ENCODE results near the gene HOXA11. TPM values are rescaled to one million over a fixed set of nuclear protein-coding genes. Genes with fewer than 3 reads are reported as not detected.

Gene HOXA11
- total RNA-seq, 4 donors from 2014 or later: 5.1 to 7.9 (median 6.4) TPM

DNA sequence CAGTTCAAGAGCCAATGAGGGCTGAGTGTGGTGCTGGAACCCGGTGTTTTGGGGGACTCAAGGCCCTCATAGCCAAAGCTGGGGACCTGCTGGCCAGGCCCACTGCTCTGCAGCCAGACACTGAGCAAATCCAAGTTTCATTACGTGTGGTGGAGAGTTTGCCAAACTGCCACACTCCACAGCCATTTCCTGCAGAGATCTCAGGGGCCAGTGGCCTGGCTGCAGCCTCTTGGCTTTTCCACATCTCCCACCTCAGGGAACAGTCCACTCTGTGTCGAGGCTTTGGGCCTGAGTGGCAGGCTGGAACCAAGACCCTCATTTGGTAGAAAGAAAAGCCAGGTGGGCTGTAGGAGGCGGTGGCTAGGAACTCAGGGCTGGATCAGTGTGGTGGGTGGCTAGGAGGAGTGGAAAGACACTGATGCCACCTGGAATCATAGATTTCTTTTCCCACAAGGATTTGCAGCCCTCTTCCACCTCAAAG lies 3.2 kb downstream of the HOXA11 start:
- peaks cover 35 to 51% of the 10 kb centered on the region in 2 donors for H3K4me1 ChIP-seq
- peak; percentile 2 to 12 for DNase-seq
- no peaks in the 10 kb centered on the region for H3K36me3 ChIP-seq
- H3K27ac ChIP-seq: peak overlapping the region; percentile 90 to 99 (median 95)
- TF ChIP-seq, protein P1, sequence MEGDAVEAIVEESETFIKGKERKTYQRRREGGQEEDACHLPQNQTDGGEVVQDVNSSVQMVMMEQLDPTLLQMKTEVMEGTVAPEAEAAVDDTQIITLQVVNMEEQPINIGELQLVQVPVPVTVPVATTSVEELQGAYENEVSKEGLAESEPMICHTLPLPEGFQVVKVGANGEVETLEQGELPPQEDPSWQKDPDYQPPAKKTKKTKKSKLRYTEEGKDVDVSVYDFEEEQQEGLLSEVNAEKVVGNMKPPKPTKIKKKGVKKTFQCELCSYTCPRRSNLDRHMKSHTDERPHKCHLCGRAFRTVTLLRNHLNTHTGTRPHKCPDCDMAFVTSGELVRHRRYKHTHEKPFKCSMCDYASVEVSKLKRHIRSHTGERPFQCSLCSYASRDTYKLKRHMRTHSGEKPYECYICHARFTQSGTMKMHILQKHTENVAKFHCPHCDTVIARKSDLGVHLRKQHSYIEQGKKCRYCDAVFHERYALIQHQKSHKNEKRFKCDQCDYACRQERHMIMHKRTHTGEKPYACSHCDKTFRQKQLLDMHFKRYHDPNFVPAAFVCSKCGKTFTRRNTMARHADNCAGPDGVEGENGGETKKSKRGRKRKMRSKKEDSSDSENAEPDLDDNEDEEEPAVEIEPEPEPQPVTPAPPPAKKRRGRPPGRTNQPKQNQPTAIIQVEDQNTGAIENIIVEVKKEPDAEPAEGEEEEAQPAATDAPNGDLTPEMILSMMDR (IDR thresholded peaks at IDR 0.05 in 4 of 5, conservative IDR thresholded peaks at IDR 0.05 in 1 of 5): no peak
- TF ChIP-seq POLR2A (IDR thresholded peaks at IDR 0.05): no peak
- no peaks in the 10 kb centered on the region for H3K9me3 ChIP-seq
- no peak overlapping the region for H3K4me3 ChIP-seq
- peaks cover 0 to 8% (median 3%) of the 10 kb centered on the region in 3 donors for H3K27me3 ChIP-seq
- in situ Hi-C loops (cut with MboI; ENCODE audit: low sequenced_read_pairs in 4 of 4): loop anchor here in 3 of 4 donors (10.0 to 25.0 kb wide), 5 partner anchors 905 to 1420 kb away; partner anchors contain the start of gene CREB5 (in 1 of the 3)
- intact Hi-C loops (cut with DNase I; ENCODE audit: low total_unique reads): loop anchor here (10.0 kb wide), 1 partner anchor 1443 kb away; no protein-coding TSS in a partner anchor
- ATAC-seq: no peak

DNA sequence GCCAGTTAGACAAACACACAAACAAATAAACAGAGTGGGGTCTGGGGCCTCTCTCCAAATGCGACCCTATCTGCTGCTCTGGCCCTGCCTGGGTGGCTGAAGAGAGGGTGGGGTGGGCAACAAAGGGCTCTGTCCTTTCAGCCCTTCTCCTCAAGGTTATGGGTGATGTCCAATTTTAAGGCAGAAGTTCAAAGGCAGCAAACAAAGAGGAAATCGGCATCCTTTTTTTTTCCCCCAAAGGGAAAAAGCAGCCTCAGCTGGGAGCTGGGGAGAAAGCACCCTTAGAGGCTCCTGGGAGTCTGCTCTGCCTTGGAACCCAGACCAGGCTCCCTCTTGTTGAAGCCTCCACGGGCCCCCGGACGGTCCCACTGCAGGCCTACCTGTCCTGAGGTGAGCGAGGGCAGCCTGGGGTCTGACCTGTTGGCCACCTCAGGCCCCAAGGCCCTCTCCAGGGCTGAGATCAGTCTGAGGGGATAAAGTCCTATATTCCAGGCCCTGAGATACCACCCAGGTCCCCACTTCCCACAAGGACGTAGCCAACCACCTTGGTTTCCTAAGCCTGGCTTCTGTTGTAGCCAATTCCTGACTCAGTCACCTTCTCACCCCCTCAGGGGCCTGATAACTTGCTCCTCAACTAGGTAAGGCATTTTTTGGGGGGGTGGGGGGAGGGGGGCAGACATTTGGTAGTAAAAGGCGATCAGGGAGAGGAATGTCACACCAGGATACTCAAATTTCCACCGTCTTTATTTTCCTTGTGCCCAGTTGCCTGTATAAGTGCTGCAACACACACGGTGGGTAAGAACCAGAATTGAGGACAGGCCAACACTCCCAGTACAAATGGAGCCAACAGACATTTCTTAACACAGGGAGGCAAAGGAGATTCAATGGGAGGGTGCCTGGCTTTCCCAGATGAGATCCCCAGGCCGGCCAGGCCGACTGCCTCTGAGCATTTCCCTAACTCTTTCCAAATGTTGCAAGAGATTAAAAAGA lies 4.3 kb downstream of the HOXA11 start:
- Histone ChIP-seq H3K27ac (peak overlapping the region; percentile 90 to 99 (median 95)), H3K4me3 (peak overlapping the region in 2 of 4 donors; percentile 53 to 56), H3K9me3 (no peaks in the 10 kb centered on the region), H3K36me3 (no peaks in the 10 kb centered on the region), H3K4me1 (peaks cover 41 to 54% of the 10 kb centered on the region in 2 donors), H3K27me3 (peaks cover 0 to 8% (median 3%) of the 10 kb centered on the region in 3 donors)
- no peak for TF ChIP-seq POLR2A (IDR thresholded peaks at IDR 0.05)
- TF ChIP-seq, protein P1 (IDR thresholded peaks at IDR 0.05 in 4 of 5, conservative IDR thresholded peaks at IDR 0.05 in 1 of 5): no peak
- in situ Hi-C loops (cut with MboI; ENCODE audit: low sequenced_read_pairs in 4 of 4): loop anchor here in 3 of 4 donors (10.0 to 25.0 kb wide), 5 partner anchors 907 to 1418 kb away; partner anchors contain the start of gene CREB5 (in 1 of the 3)
- ATAC-seq (no peak), DNase-seq (peak; percentile 1 to 27)
- intact Hi-C loops (cut with DNase I; ENCODE audit: low total_unique reads): loop anchor here (10.0 kb wide), 1 partner anchor 1444 kb away; no protein-coding TSS in a partner anchor

DNA sequence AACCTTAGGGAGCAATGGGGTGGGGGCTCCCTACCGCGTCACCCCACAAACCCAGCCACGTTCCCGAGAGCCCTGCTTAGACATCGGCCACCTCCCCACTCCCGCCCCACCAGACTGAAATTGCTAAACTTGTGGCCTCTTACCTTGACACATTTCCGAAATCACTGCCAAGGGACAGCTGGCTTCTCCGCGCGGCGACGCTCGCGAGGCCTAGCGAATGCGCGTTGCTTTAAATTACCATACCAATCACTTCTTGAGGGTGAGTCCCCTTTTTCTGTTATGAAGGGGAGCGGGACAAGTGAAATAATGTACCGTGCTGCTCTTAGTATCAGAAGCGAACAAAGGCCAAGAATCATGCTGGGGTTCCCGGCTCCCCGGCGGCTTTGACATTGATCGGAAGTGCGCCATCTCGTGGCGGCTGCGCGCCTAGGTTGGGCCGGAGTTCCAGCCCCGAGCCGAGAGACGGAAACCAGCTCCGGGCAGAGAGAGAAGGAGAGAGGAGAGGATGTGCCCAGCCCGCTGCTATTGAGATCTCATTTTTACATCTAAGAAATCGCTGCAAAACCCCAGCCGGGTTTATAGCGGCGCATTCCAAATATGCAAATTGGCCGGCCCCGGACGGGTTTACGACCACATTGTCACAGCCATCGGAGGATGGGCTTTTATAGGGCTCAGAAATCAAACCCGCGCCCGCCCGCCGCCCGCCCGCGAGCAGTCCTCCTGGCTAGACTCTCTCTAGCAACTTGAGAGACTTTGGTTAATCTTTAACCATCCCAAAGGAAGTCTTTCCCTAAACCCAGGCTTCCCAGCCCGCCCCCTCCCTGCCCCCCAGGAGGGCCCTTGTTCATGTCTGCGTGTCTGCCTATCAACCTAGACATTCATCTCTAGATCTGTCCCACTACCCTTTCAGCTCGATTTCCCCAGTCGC lies 5.3 kb downstream of the HOXA11 start:
- in situ Hi-C loops (cut with MboI; ENCODE audit: low sequenced_read_pairs in 4 of 4): loop anchor here in 3 of 4 donors (10.0 to 25.0 kb wide), 5 partner anchors 908 to 1417 kb away; partner anchors contain the start of gene CREB5 (in 1 of the 3)
- ATAC-seq (peak; percentile 40 to 53), DNase-seq (peak; percentile 65 to 79)
- peak overlapping the region; percentile 90 to 99 (median 95) for H3K27ac ChIP-seq
- H3K4me1 ChIP-seq: peaks cover 43 to 61% of the 10 kb centered on the region in 2 donors
- no peaks in the 10 kb centered on the region for H3K9me3 ChIP-seq
- TF ChIP-seq, protein P1 (IDR thresholded peaks at IDR 0.05 in 4 of 5, conservative IDR thresholded peaks at IDR 0.05 in 1 of 5): peak; percentile 91 to 96 (median 95)
- TF ChIP-seq POLR2A (IDR thresholded peaks at IDR 0.05): peak; percentile 79 to 90
- peaks cover 0 to 8% (median 3%) of the 10 kb centered on the region in 3 donors for H3K27me3 ChIP-seq
- intact Hi-C loops (cut with DNase I; ENCODE audit: low total_unique reads): loop anchor here (10.0 kb wide), 2 partner anchors 1445 to 1505 kb away; no protein-coding TSS in a partner anchor
- H3K36me3 ChIP-seq: no peaks in the 10 kb centered on the region
- peak overlapping the region; percentile 47 to 56 (median 52) for H3K4me3 ChIP-seq

DNA sequence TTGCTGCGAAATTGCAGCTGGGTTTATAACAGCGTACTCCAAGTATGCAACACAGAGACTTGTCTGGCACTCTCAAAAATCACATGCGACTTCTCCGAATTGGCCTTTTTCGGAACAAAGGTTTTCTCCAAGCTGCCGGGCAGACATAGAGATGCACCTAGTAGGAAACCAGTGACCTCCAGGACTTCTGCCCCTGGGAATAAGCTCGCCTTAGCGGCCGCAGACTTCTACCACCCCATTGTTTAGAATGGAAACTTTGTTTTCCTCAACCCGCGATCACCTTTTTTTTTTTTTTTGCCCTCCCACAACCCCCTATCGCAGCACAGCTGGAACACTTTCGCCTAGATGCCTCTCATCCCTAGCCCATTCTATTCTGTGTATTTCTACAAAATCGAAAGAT lies 6.0 kb downstream of the HOXA11 start:
- H3K4me3 ChIP-seq: peak overlapping the region; percentile 47 to 56 (median 52)

More for the DNA sequence above, 6.0 kb downstream of the HOXA11 start:
- in situ Hi-C loops (cut with MboI; ENCODE audit: low sequenced_read_pairs in 4 of 4) (loop anchor here in 3 of 4 donors (10.0 to 25.0 kb wide), 5 partner anchors 908 to 1417 kb away; partner anchors contain the start of gene CREB5 (in 1 of the 3)), intact Hi-C loops (cut with DNase I; ENCODE audit: low total_unique reads) (loop anchor here (10.0 kb wide), 1 partner anchor 1504 kb away; no protein-coding TSS in a partner anchor)
- Histone ChIP-seq H3K4me1 (peaks cover 45 to 68% of the 10 kb centered on the region in 2 donors), H3K27me3 (peaks cover 0 to 6% (median 3%) of the 10 kb centered on the region in 3 donors), H3K36me3 (no peaks in the 10 kb centered on the region), H3K27ac (peak overlapping the region; percentile 90 to 99 (median 95)), H3K9me3 (no peaks in the 10 kb centered on the region)
- DNase-seq (peak; percentile 2 to 20), ATAC-seq (no peak)
- TF ChIP-seq POLR2A (IDR thresholded peaks at IDR 0.05): no peak
- TF ChIP-seq, protein P1 (IDR thresholded peaks at IDR 0.05 in 4 of 5, conservative IDR thresholded peaks at IDR 0.05 in 1 of 5): no peak

Measured in gastrocnemius medialis (tissue), 4 donors.